CD4-positive, alpha-beta T cell treated with Interleukin-6 for 4 hours (primary cell): ENCODE data around the gene TFG.
"Not testable (repeated sequence)": the region's sequence is repeated elsewhere in the genome, so short reads cannot be mapped to it uniquely, and the experiment has no call there.

ENCODE experiments used
- DNase-seq: peaks from one replicate; pipeline ENCODE4 v3.0.0-alpha.2; 2020; ENCODE audit warnings: mixed read lengths

Gene TFG

DNA sequence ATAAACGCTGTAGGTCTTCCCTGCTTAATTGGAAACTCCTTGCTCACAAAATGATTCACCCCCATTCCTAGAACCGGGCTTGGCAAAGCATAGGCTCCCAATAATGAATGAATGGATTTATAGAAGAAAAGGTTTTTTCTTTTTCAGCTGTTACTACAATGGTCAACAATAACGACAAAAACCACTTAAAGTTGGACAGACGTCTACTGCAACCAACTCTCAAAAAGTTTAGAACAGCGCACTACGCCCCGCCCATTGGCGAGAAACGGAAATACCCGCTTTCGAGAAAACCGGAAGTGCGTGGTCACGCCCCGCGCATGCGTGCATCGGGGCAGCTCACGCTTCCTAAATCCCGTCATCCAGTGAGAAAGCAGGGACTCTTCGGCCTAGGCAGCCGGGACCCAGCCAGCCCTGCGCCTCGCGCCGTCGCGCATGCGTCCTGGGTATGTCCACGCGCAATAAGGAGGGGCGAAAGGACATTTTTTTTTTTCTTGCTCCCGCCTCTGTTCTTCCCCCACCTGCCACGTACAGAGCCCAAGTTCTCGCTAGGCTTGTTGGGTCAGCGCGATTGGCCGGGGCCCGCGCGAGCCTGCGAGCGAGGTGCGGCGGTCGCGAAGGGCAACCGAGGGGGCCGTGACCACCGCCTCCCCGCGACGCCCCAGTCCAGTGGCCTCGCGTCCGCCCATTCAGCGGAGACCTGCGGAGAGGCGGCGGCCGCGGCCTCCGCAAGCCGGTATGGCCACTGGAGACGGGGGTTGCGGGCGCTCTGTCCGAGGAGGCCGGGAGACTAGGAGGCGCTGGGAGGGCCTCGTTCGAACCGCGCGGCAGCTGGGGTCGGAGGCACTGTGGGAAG is at the start of gene TFG:
Gene TFG, plus strand, starts transcription at position 506 of the 853 bp plus-strand sequence. CDS start 4,192 bp downstream, outside the sequence.
- DNase-seq = peak; percentile 99

DNA sequence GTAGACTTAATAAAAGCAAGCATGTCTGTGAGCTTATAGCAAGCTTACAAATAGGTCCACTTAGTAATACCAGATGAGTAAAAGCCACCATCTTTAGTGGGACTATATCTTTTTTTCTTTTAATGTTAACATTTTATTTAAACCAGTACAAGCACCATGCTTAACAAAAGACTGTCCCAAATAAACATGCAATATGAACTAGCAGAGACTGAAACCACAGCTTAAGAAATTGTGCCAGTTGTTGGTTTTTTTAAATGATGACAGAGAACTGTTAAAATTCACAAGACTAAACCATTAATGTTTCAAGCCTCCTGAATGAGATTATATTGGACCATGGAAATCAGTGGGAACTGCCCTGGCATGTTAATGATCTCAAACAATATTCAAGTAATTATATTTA is 48.0 kb upstream of the TFG start:
- not testable (repeated sequence) for DNase-seq

DNA sequence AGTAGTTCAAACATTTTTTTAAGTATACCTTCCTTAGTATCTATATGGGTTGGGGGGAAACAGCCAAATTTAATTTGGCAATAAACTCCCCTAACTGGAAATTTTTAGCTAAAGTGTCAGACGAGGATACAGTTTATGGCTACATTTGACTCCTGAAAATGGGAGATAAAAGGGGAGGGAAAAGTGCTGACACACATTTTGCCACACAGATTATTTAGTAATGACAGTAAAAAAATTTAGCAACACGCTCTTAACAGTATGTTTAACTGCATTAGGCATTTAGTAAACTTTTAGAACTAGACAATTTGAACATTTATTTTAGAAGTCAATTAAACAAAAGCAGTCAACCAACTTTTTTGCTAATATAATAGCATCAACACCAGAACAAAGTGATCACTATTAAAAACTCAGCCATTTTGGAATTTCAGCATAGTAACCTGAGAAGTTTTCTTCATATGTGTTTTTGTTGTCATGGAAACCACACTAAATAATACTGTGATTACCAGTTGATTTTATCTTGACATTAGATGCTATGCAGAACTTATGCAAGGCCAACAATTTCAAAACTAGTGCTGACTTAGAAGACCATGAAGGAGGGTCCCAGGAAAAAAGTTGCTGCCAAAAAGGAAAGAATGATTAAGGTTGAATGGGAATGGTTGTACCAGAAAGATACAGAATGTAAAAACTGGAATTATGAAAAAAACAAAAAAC is 47.0 kb upstream of the TFG start:
- no peak for DNase-seq

DNA sequence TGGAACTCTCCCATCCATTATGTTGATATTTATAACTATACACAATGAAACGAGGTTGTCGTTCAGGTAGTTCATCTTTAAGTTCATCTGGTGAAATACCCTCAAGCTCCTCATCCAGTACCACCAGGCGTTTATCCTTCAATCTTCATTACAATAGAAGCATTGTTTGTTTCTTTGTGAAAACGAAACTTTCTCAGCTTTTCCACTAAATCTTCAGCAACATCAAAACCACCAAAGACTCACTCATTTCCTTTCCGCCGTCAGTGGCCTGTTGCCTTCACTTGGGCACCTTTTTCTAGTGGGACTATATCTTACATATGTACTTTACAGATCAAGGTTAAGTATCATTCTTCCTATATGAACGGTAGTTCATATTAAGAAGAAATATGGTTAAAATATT is 44.1 kb upstream of the TFG start:
- peak; percentile 42 for DNase-seq

DNA sequence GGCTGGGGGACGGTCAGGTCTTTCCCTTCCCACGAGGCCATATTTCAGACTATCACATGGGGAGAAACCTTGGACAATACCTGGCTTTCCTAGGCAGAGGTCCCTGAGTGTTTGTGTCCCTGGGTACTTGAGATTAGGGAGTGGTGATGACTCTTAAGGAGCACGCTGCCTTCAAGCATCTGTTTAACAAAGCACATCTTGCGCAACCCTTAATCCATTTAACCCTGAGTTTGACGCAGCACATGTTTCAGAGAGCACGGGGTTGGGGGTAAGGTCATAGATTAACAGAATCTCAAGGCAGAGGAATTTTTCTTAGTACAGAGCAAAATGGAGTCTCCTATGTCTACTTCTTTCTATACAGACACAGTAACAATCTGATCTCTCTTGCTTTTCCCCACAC is 42.6 kb upstream of the TFG start:
- not testable (repeated sequence) for DNase-seq

DNA sequence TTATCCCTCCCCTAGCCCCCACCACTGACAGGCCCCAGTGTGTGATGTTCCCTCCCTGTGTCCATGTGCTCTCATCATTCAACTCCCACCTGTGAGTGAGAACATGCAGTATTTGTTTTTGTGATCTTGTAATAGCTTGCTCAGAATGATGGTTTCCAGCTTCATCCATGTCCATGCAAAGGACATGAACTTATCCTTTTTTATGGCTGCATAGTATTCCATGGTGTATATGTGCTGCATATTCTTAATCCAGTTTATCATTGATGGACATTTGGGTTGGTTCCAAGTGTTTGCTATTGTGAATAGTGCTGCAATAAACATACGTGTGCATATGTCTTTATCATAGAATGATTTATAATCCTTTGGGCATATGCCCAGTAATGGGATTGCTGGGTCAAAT is 42.0 kb upstream of the TFG start:
- DNase-seq = not testable (repeated sequence)

DNA sequence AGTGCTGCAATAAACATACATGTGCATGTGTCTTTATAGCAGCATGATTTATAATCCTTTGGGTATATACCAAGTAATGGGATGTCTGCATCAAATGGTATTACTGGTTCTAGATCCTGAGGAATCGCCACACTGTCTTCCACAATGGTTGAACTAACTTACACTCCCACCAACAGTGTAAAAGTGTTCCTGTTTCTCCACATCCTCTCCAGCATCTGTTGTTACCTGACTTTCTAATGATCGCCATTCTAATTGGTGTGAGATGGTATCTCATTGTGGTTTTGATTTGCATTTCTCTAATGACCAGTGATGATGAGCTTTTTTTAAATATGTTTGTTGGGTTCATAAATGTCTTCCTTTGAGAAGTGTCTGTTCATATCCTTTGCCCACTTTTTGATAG is 38.3 kb upstream of the TFG start:
- not testable (repeated sequence) for DNase-seq

DNA sequence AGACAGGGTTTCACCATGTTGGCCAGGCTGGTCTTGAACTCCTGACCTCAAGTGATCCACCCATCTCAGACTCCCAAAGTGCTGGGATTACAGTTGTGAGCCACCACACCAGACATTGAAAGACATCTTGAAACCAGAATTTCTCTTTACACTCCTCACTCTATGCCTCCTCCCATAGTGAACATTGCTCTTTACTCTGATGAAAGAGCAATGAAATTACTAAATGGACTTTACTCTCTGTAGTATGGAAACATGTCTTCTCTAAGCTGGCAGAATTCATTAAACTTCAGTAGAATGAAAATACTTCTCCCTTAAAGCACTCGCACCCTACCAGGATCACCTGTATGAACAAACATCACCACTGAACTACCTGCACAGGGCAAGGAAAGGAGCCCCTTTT is 27.8 kb upstream of the TFG start:
- no peak for DNase-seq

DNA sequence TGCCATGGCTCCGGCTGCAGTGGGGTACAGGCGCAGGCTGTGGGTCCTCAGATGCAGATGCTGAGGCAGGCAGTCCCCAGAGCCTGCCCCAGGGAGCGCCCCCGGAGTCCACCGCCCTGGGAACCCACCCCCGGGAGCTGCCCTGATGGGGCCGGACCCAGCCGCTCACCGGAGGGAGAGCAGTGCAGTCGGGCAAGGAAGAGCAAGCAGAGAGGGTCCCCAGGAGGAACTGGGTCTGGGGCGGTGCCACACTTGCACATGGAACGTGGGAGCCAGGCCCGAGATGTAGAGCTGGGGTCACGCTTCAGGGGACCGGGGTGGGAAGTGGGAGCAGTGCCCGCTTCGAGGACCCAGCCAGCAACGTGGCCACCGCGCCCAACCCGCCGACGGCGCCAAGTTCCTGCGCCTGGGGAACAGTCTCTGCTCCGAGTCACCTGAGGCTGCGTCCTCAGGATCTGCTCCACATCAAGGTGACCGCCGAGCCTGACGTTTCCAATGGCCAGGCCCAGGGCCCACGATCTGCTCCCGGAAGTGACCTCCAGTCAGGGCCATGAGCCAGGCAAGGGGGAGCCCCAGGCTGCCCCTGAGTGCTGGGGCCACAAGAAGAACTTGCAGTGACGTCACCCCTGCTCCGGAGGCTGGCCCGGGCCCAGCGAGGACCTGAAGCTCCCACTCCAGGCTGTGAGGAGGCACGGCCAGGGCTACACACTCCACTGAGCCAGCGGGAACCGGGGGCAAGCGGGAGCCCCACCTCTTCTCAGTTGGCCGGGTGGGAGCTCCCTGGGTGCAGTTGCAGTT is 27.0 kb upstream of the TFG start:
- no peak for DNase-seq

DNA sequence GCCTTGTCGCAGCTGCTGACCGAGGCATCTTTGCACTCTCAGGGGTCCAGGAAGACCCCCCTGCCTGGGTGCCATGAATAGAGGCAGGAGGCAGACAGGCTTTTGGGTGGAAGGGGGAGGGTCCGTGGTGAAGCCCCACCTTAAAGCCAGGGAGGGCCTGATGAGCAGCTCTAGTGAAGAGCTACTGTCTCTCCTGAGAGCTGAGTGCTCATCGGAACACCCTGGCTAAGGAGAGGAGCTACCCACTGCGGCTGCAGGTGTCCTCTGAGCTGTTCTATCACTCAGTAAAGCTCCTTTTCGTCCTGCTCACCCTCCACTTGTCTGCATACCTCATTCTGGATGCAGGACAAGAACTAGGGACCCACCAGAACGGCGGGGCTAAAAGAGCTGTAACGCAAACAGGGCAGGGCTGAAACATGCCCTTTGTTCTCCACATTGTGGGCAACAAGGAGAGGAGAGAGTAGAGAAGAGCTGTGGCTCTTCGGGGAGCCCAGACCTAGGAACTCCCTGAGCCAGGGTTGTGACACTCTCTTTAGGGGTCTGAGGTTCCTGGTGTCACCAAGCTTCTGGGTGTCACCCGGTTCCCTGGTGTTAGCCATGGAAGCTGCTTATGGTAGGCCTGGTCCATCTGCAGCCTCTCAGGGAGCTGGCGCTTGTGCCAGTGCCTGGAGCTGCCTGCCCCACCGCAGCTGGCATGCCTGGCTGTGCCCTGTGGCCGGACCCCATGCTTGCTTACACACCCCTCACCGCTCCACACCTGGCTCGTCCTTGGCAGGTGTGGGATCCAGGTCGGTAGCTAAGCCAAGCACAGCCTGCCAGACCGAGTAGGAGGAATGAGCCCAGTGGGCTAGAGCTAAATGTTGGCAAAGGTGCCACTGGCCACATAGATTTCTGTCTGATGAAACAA is 26.2 kb upstream of the TFG start:
- no peak for DNase-seq

DNA sequence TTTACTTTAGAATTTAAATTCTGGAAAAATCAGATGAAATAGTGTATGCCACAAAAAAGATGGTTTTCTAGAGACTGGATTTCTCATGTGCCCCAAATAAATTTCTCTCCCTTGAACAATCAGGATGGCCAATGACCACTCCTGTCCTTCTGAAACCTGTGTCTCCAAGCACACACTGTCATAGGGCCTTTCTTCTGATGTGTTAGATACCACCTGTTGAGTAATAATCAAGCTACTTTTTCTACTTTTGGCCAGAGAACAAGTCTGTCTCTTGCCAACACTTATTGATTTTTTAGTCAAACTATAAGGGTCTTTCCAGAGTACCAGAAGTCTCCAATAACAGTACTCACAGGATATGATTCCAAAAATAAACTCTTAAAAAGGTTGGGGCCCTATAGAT is 16.1 kb upstream of the TFG start:
- DNase-seq = no peak

DNA sequence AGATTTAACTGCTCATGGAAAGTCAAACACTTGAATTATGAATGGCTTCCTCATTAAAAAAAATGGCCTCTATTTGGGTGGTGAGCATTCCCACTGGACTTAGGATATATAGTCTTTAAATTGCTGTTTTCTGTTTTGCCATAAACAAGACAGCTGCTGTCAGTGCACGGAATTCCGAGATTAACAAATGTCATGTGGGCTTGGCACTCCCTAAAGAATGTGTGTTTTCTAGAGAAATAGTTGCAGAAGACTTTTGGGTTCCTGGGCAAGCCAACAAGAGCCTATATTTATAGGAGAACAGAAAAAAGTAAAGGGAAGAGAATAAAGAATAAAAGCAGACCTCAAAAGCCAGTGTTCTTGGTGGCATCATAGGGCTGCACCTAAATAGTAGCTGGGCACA is 13.6 kb upstream of the TFG start:
- DNase-seq = no peak

DNA sequence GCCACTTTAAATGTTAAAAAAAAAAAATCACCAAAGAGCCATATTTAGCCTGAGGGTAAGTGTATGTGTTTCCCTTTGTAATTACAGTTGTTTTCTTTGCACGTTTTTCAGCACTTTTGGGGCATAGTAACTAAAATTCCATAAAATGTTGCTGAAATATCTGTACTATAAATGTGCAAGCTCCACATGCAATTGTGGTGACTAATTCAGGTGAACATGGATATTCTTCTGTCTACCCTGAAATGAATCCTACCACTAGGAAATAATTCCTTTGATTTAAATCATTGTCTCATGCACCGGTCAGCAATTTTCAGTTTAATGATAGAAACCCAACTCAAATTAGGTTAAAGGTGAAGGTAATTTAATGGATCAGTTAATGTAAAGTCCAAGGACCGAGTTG is 13.1 kb upstream of the TFG start:
- no peak for DNase-seq

DNA sequence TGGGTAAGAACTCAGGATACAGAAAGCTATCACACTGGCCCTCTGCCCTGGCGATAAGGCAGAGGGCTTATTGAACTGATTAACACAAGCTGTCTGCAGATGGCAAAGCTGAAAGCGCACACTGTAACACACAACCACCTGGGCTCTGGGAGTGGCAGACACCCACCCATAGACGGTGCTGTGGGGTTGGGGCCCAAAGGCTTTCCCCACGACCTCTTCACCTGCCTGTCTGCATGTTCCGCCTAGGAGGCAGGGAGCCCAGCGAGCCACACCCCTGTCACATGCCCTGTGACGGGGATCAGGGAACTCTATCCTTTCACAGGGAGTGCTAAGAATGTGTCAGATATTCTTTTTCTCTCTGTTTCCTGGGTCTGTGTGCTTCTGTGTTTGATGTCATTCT is 12.1 kb upstream of the TFG start:
- DNase-seq = no peak

DNA sequence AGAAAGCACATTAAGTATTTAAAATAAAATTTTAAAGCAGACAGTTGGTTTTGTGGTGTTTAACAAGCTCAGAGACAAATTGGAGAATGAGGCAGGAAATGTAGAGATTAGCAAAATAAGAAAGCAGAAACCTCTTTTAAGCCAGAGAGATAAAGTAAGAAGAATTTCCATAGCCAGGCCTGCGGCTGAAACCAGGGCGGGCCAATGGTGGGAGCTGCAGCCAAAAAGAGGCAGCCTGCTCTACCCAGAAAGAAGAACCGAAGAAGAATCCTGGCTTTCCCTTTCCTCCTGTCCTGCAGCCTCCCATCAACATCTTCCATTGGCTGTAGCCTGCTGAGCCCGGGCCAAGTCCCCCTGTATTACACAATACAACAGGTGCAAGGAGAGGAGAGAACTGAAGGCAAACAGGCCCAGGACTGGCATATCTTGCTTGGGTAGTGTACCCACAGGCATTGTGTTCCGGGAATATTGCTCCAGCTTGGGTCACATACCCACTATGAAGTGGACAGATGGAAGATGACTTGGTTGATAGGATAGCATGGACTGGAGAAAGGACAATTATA is 11.5 kb upstream of the TFG start:
- DNase-seq = no peak

DNA sequence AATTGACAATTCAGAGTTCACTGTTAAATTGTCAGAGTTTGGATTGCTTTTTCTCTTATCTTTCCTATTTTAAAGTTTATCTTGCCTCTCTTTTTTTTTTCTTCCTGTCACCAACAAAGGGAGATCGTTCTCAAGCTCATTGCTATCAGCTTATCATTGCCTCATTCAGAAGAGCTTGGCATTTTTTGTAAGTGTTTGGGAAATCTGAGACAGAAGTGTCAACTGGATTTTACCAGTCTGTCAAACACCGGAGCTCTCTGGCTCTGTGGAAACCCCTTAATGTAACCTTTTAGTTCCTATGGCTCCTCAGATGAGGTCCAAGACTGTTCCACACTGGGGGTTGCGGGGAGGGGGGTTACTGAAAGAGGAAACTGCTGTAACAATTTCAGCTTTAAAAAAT is 10.6 kb upstream of the TFG start:
- no peak for DNase-seq

DNA sequence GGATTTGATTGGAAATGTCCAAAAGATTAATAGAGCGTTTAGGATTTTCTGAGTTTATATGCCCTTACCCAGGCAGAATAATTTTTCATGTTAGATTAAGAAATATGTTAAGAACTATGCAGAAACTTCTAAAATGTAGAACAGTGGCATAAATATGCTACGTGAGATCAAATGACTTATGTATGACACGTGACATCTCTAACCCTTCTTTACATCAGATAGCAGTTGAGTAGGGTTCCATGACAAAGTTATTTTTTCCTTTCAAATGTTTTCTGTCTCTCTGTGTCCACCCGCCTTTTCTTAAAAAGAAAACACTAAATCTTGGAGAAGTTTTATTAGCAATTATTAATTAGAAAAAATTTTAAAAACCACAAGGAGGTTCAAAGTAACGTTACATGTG is 8.6 kb upstream of the TFG start:
- DNase-seq = no peak

DNA sequence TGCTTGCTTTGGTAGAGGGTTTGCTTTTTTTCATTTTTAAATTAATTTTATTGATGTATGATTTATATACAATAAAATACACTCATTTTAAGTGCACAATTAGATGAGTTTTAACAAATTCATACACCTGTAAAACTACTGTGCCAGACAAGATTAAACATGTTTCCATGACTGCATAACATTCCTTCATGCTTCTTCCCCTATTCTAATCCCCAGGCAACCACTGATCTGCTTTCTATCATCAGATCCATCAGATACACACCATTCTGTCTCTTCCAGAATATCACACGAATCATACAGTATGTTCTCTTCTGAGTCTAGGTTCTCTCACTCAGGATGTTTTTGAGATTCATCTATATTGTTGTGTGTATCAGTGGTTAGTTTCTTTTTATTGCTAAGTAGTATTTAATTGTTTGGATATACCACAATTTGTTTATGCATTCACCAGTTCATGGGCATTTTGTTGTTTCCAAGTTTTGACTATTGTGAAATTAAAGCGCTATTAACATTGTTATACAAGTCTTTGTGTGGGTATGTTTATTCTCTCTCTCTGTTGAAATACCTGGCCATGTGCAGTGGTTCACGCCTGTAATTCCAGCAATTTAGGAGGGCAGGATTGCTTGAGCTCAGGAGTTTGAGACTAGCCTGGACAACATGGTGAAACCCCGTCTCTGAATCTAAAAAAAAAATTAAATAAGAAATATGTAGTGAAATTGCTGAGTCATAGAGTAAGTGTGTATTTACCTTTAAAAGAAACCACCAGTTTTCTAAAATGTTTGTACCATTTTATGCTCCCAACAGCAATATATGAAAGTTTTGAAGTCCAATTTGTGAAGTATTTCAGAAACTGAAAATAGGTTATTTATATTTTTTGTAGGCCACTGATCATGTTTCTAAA is 7.0 kb upstream of the TFG start:
- no peak for DNase-seq

DNA sequence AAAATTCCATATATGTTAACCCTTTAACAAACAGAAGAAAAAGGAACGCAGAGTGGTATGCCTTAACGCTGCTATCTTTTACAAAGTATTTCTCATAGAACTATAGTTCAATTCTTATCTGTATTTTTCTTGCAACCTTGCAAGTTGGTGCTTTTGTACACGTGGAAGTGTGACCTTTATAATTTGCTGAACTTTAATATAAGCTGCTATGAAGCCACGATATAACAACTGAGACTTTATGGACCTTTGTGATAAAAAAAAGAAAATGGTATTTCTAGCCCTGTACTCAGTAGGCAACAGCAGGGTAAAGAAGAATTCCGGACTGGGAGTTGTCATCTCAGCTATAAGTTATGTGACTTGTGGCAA is 6.3 kb upstream of the TFG start:
- DNase-seq = no peak

DNA sequence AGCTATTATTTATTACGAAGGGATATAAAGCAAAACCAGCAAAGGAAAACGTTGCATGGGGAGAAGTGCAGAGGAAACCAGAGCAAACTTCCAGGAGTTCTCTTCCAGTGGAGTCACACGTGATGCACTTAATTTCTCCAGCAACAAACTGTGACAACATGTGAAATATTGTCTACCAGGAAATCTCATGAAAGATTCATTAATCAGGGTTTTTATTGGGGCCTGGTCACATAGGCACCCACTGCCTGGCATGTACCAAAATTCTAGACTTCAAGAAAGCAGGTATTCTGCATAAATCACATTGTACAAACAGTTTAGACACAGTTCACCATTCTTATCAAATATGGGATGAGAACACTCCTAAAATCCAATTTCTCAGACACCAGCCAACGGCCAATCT is 5.4 kb upstream of the TFG start:
- no peak for DNase-seq

DNA sequence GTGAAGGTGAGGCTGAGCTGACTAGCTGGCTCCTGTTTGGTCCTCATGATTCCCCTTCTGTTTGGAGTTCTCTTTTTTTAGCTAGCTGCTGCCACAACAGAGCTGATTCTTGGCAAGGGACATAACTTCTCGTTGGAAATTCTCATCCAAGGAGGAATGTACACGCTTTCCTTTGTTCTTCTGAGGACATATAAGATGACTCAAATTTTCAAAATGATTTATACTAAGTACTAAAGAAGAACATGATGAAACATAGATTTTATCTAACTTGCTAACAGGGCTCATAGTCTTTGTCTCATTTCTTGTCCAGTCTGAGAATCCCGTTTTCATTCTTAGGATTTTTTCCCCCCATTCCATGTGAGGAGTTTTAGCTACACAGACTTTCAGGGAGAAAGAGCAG is 2.9 kb upstream of the TFG start:
- no peak for DNase-seq
